HAP-1 (cell line): ENCODE results near the gene NOS1AP.

Experiments used
- DNase-seq, 2 experiments: peaks; one replicate each; pipeline ENCODE4 v3.0.0-alpha.2; 2016 to 2020; ENCODE audit warnings: low spot score in 2 of 2
- H3K27me3 ChIP-seq: fragments of 250-450 bp; sonication (Bioruptor Pico); 2 replicates; pipeline ENCODE4 v1.5.1; 2020; ENCODE audit warnings: low read depth, mild to moderate bottlenecking, moderate library complexity
- H3K36me3 ChIP-seq: fragments of 250-450 bp; sonication (Bioruptor Pico); replicated peaks from 2 replicates; pipeline ENCODE4 v1.5.1; 2020; ENCODE audit warnings: mild to moderate bottlenecking
- H3K4me1 ChIP-seq: fragments of 250-450 bp; sonication (Bioruptor Pico); 2 replicates; pipeline ENCODE4 v1.5.1; 2020; ENCODE audit warnings: mild to moderate bottlenecking
- H3K4me3 ChIP-seq: fragments of 250-450 bp; sonication (Bioruptor Pico); 2 replicates; pipeline ENCODE4 v1.5.1; 2020; ENCODE audit warnings: mild to moderate bottlenecking, moderate library complexity
- H3K9me3 ChIP-seq: fragments of 250-450 bp; sonication (Bioruptor Pico); 2 replicates; pipeline ENCODE4 v1.5.1; 2020; ENCODE audit warnings: mild to moderate bottlenecking, moderate library complexity
- in situ Hi-C: fragments of 300-500 bp; cut with MboI; formaldehyde crosslinking; loops from 3 replicates; pipeline ENCODE4 v1.14.3; 2020; ENCODE audit warnings: low sequenced_read_pairs, inconsistent platforms, mixed read lengths

Gene NOS1AP

DNA sequence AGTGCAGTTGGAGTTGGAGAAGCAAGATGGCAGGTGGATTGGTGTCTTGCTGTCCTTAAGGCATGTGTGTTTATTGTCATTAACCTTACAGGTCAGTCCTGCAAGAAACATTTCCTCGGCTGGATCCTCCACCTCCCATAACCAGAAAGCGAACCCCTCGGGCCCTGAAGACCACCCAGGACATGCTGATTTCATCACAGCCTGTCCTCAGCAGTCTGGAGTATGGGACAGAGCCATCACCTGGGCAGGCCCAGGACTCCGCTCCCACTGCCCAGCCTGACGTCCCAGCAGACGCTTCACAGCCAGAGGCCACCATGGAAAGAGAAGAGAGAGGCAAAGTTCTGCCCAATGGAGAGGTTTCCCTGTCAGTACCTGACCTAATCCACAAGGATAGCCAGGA, 313.6 kb downstream of the NOS1AP start:
- H3K36me3 ChIP-seq: no peaks in the 10 kb centered on the region
- H3K9me3 ChIP-seq: no peaks in the 10 kb centered on the region
- no peaks in the 10 kb centered on the region for H3K27me3 ChIP-seq
- in situ Hi-C loops: loop anchor here (10.0 kb wide), 1 partner anchor 328 kb away; no protein-coding TSS in a partner anchor
- no peak for DNase-seq
- no peaks in the 10 kb centered on the region for H3K4me1 ChIP-seq
- no peak overlapping the region for H3K4me3 ChIP-seq

DNA sequence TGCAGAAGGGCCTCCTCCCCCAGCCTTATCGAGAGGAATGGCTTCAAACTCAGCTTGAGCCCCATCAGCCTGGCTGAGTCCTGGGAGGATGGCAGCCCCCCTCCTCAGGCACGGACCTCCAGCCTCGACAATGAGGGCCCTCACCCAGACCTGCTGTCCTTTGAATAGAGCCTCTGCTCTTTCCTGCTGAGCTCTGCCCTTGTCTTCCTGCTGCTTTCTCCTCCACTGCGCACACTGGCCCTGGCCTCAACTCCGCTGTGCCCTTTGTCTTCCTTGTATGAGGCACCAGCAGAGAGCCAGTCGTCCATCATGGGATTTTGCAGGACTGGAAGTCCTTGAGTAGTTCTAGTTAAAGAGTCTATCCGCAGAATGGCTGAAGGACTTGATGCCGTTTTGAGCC, 314.0 kb downstream of the NOS1AP start:
- H3K4me3 ChIP-seq: no peak overlapping the region
- DNase-seq: no peak
- in situ Hi-C loops: loop anchor here (10.0 kb wide), 1 partner anchor 329 kb away; no protein-coding TSS in a partner anchor
- no peaks in the 10 kb centered on the region for H3K27me3 ChIP-seq
- no peaks in the 10 kb centered on the region for H3K9me3 ChIP-seq
- no peaks in the 10 kb centered on the region for H3K36me3 ChIP-seq
- no peaks in the 10 kb centered on the region for H3K4me1 ChIP-seq

DNA sequence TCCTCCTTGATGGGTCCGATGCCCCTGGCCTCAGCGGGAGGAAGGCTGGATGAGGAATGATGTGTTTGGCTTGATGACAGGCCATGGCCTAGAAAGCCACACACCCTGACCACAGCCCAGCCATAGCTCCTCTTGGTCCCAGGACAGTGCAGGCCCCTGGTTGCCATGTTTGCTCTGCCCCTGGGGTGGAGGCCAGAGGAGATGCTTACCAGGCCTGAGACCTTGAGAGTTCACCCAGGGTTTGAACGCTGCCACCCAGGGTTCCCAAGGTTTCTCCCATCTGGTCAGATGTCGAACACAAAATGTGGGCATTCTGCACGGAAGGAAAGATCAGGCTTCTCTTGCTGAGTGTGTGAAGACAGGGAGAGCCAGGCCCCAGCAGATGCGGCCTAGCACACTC, 314.6 kb downstream of the NOS1AP start:
- H3K36me3 ChIP-seq: no peaks in the 10 kb centered on the region
- DNase-seq: no peak
- no peaks in the 10 kb centered on the region for H3K4me1 ChIP-seq
- no peak overlapping the region for H3K4me3 ChIP-seq
- H3K27me3 ChIP-seq: no peaks in the 10 kb centered on the region
- in situ Hi-C loops: loop anchor here (10.0 kb wide), 1 partner anchor 329 kb away; no protein-coding TSS in a partner anchor
- no peaks in the 10 kb centered on the region for H3K9me3 ChIP-seq

DNA sequence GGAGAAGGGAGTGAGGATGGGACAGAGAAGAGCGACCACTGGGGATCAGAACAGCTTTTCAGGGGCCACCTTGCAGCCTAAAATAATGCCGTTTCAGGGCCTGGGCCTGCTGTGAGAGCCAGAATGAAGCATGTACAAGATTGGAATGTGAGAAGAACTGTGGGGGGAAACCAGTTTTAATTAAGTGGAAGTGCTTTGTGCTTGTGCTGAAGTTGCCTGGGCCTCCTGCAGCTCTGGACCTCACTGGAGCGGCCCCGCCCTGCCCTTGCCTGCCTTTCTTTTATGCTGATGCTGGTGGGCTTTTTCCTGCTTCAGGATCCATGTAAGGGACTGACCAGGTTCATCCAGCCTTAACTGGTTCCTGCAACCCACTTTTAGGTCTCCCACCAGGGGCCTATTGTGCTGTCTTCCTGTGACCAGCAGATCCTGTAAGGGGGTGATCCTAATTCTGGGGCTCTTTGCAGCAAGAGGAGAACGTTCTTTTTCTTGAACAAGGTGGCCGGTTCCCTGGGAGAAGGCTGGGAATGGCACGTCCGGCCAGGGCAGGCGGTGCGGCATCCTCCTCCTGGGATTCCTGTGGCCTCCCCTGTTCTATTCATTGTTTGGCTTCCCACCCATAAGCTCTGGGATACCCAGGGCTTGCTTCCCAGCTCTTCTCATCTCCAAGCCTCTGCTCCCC, 315.2 kb downstream of the NOS1AP start:
- H3K27me3 ChIP-seq: no peaks in the 10 kb centered on the region
- in situ Hi-C loops: loop anchor here (10.0 kb wide), 1 partner anchor 330 kb away; no protein-coding TSS in a partner anchor
- H3K9me3 ChIP-seq: no peaks in the 10 kb centered on the region
- DNase-seq: no peak
- H3K36me3 ChIP-seq: no peaks in the 10 kb centered on the region
- no peaks in the 10 kb centered on the region for H3K4me1 ChIP-seq
- no peak overlapping the region for H3K4me3 ChIP-seq

DNA sequence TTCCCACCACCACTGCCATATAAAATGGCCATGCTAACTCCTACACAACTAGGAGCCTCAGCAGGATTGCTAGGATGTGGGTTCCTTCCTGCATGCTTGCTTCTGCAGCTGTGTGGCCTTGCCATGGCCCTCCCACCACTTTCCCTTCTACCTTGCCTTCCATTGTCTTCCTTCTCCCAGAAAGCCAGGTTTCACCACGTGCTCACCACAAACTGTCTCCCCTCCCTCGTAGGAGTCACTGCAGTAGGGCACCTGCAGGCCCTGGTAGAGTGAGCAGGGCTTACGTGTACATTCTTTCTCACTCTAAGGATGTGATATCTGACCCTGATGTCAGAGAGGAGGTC, 315.8 kb downstream of the NOS1AP start:
- Histone ChIP-seq H3K27me3 (no peaks in the 10 kb centered on the region), H3K36me3 (no peaks in the 10 kb centered on the region), H3K4me3 (no peak overlapping the region), H3K4me1 (no peaks in the 10 kb centered on the region), H3K9me3 (no peaks in the 10 kb centered on the region)
- in situ Hi-C loops: loop anchor here (10.0 kb wide), 1 partner anchor 330 kb away; no protein-coding TSS in a partner anchor
- no peak for DNase-seq

DNA sequence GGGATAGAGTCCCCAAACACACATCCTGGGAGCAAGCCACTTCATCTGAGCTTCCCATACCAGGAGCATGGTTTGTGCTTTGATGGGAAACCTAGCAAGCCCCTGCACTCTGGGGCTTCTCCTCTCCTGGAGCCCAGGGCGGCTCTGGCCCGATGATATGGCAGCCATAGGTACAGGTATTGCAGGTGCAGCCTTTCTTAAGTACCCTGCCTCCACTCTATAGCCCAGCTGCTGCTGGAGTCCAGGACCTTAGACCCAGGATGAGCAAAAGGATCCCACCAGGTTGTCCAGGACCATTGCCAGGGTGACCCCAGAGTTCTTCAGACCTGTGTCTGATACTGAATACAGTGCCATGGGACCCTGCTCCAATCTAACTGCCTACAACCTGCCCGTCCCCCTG, 316.2 kb downstream of the NOS1AP start:
- no peak for DNase-seq

DNA sequence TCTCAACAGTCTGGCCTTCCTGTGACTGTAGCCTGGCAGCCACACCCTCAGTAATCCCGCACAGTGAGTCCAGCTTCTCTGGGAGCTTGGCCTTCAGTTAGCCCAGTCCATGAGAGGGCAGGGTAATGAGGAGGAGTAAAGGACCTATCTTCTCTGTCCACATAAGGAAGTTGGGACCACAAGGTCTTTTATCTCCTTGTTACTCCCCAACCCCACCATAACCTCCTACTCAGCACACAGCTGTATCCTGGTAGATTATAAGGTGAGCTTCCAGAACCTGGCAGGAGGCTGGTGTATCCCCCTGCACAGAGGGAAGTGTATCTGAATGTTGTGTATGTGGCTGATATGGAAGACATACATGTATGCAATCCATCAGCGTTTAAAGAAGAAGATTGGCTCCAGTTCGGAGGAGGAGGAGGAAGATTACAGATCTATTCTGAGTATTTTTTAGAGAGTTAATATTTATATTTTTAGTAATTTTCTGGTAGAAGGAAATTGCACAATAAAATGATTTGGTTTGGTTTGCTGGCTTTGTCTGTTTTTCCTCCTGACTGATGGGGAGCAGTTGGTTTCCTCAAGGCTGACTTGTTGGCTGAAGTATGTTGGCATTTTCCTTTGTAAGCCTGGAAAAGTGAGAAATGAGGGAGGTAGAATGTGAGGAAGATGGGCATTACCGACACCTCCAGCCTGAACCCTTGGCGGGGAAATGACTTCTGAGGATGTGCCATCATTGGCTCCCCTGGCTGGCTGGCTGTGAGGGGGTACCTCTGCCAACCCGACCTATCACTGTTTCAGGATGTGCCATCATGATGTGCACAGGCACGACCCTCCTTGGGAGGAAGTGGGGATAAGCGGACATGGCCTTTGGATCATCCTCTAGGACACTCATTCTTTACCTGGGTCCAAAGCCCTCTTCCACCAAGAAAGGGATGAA, 317.1 kb downstream of the NOS1AP start:
- in situ Hi-C loops: loop anchor here (10.0 kb wide), 1 partner anchor 332 kb away; no protein-coding TSS in a partner anchor
- no peak overlapping the region for H3K4me3 ChIP-seq
- DNase-seq: no peak

More for the DNA sequence above, 316.2 kb downstream of the NOS1AP start:
- Histone ChIP-seq H3K9me3 (no peaks in the 10 kb centered on the region), H3K4me1 (no peaks in the 10 kb centered on the region), H3K36me3 (no peaks in the 10 kb centered on the region), H3K4me3 (no peak overlapping the region), H3K27me3 (no peaks in the 10 kb centered on the region)
- in situ Hi-C loops: loop anchor here (10.0 kb wide), 1 partner anchor 331 kb away; no protein-coding TSS in a partner anchor

DNA sequence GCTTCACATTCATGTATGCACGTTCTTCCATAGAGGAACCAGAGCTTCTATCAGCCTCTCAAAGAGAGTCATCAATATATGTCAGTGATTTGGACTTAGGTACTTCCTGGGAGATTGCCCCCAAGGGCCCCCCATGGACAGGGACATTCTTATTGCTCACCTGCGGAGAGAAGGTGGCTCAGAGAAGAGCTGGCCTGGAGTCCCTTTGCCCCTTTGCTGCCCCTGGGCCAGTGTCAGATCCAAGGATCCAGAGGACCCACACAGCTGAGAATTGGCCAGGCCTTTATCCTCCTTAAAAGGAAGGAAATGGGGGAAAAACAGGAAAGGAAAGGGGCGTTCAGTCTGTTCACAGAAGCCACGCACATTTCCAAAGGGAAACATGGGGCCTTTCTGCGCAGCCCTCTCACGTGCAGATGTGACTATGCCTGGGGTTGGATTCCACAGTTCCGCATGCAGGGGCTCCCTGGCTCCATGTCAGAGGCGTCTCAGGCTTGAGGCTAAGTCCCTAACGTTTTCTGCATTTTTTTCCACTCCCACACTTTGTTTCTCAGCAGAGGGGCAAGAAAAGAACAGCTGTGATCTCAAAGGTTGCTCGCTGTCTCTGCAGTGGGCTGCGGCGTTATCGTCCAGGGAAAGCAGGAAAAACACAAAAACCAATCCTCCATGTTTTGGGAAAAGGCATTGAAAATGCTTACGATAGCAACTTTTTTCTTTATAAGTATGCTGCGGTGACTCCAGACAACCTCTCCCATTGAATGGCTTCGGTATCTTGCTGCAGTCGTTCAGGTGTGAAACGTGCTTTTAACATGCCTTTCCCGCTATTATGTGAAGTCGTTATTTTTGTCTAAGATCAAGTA, 318.0 kb downstream of the NOS1AP start:
- no peaks in the 10 kb centered on the region for H3K4me1 ChIP-seq
- DNase-seq: no peak
- in situ Hi-C loops: loop anchor here (10.0 kb wide), 1 partner anchor 333 kb away; no protein-coding TSS in a partner anchor

More for the DNA sequence above, 317.1 kb downstream of the NOS1AP start:
- Histone ChIP-seq H3K9me3 (no peaks in the 10 kb centered on the region), H3K4me1 (no peaks in the 10 kb centered on the region), H3K36me3 (no peaks in the 10 kb centered on the region), H3K27me3 (no peaks in the 10 kb centered on the region)

DNA sequence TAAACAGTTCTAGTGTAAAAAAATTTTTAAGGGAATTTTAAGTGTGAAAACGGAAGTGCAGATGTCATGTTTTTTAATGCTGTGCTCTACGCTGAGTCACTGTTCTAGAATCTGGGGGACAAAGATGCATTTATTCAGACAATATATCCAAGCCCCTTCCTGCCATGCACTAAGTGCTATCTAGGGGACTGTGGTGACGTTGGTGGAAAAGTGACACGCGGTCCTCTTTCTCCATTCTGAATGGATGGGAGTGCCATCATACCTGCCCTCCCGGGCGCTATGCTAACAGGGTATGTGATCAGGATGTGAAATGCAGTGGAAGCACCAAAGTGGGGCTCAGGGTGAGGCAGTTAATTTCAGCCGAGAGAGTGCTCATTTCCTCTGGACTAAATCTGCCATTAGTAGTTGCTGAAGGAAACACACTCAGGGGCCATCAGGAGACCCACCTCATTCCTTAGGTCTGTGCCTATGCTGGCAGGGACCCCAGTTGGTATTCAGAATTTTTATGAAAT, 318.6 kb downstream of the NOS1AP start:
- Histone ChIP-seq H3K36me3 (no peaks in the 10 kb centered on the region), H3K9me3 (no peaks in the 10 kb centered on the region), H3K4me3 (no peak overlapping the region), H3K27me3 (no peaks in the 10 kb centered on the region), H3K4me1 (no peaks in the 10 kb centered on the region)
- in situ Hi-C loops: loop anchor here (10.0 kb wide), 1 partner anchor 333 kb away; no protein-coding TSS in a partner anchor
- DNase-seq: no peak

More for the DNA sequence above, 318.0 kb downstream of the NOS1AP start:
- Histone ChIP-seq H3K27me3 (no peaks in the 10 kb centered on the region), H3K9me3 (no peaks in the 10 kb centered on the region), H3K36me3 (no peaks in the 10 kb centered on the region), H3K4me3 (no peak overlapping the region)

DNA sequence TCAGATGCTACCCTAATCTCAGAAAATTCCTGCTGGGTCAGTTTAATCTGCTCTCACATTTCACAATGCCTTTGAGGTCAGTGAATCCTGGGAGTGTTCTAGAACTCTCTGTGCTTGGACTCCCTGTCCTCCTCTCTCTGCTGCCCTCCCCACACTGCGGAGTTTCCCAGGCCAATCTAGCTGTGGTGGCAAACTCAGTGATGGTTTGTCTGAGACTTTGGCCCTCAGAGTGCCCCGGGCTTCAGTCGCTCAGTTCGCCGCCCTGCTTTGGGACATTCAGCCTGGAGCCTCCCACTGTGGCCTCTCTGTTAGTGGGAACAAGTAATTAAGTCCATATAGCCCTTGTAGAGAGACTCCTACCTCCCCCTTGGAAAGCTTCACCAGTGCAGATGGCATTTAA, 319.1 kb downstream of the NOS1AP start:
- no peaks in the 10 kb centered on the region for H3K27me3 ChIP-seq
- H3K36me3 ChIP-seq: no peaks in the 10 kb centered on the region
- H3K9me3 ChIP-seq: no peaks in the 10 kb centered on the region
- DNase-seq: no peak
- in situ Hi-C loops: loop anchor here (10.0 kb wide), 1 partner anchor 334 kb away; no protein-coding TSS in a partner anchor
- H3K4me1 ChIP-seq: no peaks in the 10 kb centered on the region
- no peak overlapping the region for H3K4me3 ChIP-seq

DNA sequence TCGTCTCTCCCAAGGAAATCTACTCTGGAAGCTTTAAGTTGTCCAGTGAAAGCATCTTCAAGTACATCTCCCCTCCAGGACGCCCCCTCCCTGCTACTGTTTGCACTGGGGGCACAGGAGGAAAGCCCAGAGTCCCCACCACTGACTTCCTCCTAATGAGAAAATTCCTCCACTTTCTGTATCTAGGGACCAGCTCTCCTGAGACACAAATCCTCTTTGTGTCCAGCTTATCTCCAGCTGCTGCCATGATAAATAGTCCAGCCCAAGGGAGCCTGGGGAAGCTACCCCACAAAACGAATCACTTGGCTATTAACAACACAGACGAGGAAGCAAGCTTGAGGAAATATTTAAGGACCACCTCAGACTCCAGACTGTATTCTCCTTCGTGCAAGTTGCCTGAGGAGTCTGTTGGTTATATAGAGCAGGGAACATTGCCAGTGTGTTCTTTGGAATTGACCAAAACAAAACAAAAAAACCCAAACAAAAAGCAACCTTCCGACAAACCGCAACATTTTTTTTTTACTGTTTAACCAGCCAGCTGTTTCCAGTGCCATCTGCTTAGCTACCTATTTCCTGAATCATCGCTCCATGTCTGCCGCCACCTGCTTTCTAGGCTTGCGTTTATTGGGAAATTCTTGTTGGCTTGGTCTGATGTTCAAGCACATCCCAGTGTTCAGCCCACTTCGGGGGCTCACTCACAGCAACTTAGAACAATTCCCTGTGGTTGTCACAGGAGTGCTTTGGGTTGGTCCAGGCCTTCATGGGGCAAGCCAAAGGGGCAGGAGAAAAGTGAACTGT, 319.7 kb downstream of the NOS1AP start:
- DNase-seq: no peak
- no peak overlapping the region for H3K4me3 ChIP-seq

DNA sequence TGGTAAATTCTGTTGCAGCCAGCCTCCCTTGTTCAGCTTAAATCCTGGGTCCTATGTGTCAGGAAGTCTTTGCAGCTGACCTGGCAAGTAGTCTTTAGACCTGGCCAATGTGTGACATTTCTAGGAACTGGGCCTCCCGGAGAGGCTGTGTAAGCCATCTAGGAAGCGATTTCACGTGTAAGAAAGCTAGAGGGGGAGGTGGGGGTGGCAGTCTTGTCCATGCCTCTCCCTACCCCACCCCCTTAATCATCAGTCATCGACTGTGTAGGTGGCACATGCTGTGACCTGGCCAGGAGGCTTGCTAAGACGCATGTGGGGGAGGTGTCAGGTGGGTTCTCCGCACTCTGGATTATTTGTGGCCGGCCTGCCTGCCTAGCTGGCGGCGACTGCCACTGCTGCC, 320.5 kb downstream of the NOS1AP start:
- Histone ChIP-seq H3K4me1 (no peaks in the 10 kb centered on the region), H3K4me3 (no peak overlapping the region), H3K36me3 (no peaks in the 10 kb centered on the region), H3K9me3 (no peaks in the 10 kb centered on the region), H3K27me3 (no peaks in the 10 kb centered on the region)
- in situ Hi-C loops: loop anchor here (10.0 kb wide), 1 partner anchor 335 kb away; no protein-coding TSS in a partner anchor
- no peak for DNase-seq

More for the DNA sequence above, 319.7 kb downstream of the NOS1AP start:
- Histone ChIP-seq H3K4me1 (no peaks in the 10 kb centered on the region), H3K36me3 (no peaks in the 10 kb centered on the region), H3K9me3 (no peaks in the 10 kb centered on the region), H3K27me3 (no peaks in the 10 kb centered on the region)
- in situ Hi-C loops: loop anchor here (10.0 kb wide), 1 partner anchor 334 kb away; no protein-coding TSS in a partner anchor
